Measurements from ENCODE around the gene OST4. TPM values are rescaled to one million over a fixed set of nuclear protein-coding genes. Genes with fewer than 3 reads are reported as not detected.
"Not testable (repeated sequence)": the region's sequence is repeated elsewhere in the genome, so short reads cannot be mapped to it uniquely, and the experiment has no call there.

The OST4 gene
- total RNA-seq (ENCODE audit: low replicate concordance) = 84.6 and 256 TPM in 2 replicates

DNA sequence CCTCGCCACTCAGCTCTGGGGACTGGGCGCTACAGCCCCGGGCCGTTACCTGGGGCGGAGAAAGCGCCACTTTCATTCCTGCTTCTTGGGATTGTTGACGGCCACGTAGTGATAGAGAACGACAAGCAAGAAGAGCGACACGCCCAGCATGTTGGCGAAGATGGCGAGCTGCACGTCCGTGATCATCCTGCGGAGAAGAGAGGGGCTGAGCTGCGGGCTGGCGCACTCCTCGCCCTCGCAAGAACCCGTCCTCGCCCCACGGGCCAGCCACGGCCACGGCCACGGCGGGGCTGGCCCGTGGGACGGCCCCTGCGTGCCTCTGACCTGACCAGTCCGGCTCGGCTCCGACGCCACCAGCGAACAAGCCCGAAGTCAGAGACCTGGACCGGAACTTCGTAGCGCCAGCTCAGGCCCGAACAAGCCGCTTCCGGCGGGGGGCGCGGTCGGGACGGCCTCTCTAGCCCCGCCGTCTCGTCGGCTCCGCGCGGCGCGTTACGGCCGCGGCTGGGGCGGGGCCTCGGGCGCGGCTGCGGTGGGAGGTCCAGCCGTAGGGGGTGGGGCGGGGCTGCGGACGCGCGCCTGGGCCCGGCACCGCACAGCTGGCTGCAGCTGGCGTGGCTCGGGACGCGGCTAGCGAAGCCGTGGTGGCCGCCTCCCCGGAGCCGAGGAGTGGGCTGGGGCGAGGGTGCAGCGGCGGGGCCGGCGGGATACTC is at the start of gene OST4:
OST4 (minus strand) TSS at position 378 of the 713 bp plus-strand sequence.
- Histone ChIP-seq H3K9me3 (ENCODE audit: low read depth) (no peaks in the 10 kb centered on the region), H3K4me2 (peak within 1 kb of the TSS; percentile 89), H3K4me1 (peaks cover 11% of the 10 kb centered on the region), H3K36me3 (no peaks in the 10 kb centered on the region), H3K27ac (no peak within 1 kb of the TSS), H3F3A (ENCODE audit: low read depth) (peaks cover 28% of the 10 kb centered on the region), H3K4me3 (peak within 1 kb of the TSS; percentile 62), H4K20me1 (ENCODE audit: low read depth) (peaks cover 6% of the 10 kb centered on the region), H3K79me2 (ENCODE audit: low read depth) (peaks cover 20% of the 10 kb centered on the region), H3K27me3 (no peaks in the 10 kb centered on the region), H2AFZ (replicated peaks) (peak within 1 kb of the TSS; percentile 38), H3K9ac (peak within 1 kb of the TSS; percentile 72)
- Mint-ChIP-seq H3K27me3 (ENCODE audit: insufficient read depth, low read depth) (peaks cover 2% of the 10 kb centered on the region), H3K4me3 (peak within 1 kb of the TSS; percentile 98), H3K4me1 (peaks cover 49% of the 10 kb centered on the region), H3K27ac (peak within 1 kb of the TSS; percentile 98), H3K36me3 (peaks cover 27% of the 10 kb centered on the region), H3K9me3 (no peaks in the 10 kb centered on the region)
- DNase-seq (ENCODE audit: low spot score) = peak; percentile 98
- TF ChIP-seq, protein P1, sequence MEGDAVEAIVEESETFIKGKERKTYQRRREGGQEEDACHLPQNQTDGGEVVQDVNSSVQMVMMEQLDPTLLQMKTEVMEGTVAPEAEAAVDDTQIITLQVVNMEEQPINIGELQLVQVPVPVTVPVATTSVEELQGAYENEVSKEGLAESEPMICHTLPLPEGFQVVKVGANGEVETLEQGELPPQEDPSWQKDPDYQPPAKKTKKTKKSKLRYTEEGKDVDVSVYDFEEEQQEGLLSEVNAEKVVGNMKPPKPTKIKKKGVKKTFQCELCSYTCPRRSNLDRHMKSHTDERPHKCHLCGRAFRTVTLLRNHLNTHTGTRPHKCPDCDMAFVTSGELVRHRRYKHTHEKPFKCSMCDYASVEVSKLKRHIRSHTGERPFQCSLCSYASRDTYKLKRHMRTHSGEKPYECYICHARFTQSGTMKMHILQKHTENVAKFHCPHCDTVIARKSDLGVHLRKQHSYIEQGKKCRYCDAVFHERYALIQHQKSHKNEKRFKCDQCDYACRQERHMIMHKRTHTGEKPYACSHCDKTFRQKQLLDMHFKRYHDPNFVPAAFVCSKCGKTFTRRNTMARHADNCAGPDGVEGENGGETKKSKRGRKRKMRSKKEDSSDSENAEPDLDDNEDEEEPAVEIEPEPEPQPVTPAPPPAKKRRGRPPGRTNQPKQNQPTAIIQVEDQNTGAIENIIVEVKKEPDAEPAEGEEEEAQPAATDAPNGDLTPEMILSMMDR (IDR thresholded peaks at IDR 0.05) = no peak
- no peak for TF ChIP-seq EZH2 (IDR thresholded peaks at IDR 0.05)
- TF ChIP-seq EZH2phosphoT487 (IDR thresholded peaks at IDR 0.05) = no peak

DNA sequence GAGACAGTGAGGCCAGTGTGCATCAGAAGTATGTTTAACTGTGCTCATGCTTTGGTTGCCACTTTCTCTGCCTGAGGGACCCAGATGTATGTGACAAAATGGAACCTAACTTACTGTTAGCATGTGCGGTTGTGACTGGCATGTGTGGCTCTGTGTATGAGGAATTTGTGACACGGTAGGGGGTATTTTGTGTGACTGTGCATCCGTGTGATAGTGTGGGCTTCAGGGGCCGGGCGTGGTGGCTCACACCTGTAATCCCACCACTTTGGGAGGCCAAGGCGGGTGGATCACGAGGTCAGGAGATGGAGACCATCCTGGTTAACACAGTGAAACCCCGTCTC is 47.8 kb upstream of the OST4 start:
- peak overlapping the region; percentile 84 for H3K4me3 Mint-ChIP-seq
- H2AFZ ChIP-seq (replicated peaks); H3K9ac ChIP-seq; H3K9me3 Mint-ChIP-seq; DNase-seq (ENCODE audit: low spot score); H3K36me3 Mint-ChIP-seq; H4K20me1 ChIP-seq (ENCODE audit: low read depth); H3K9me3 ChIP-seq (ENCODE audit: low read depth); H3K27ac ChIP-seq; H3K36me3 ChIP-seq; H3K27ac Mint-ChIP-seq; H3K79me2 ChIP-seq (ENCODE audit: low read depth): not testable (repeated sequence)
- H3K4me1 Mint-ChIP-seq = peaks cover 21% of the 10 kb centered on the region
- H3K27me3 ChIP-seq = peaks cover 81% of the 10 kb centered on the region
- H3K4me1 ChIP-seq = peaks cover 15% of the 10 kb centered on the region
- peaks cover 25% of the 10 kb centered on the region for H3F3A ChIP-seq (ENCODE audit: low read depth)
- H3K4me3 ChIP-seq = peak overlapping the region; percentile 58
- H3K27me3 Mint-ChIP-seq (ENCODE audit: insufficient read depth, low read depth) = peaks cover 49% of the 10 kb centered on the region
- H3K4me2 ChIP-seq = peak overlapping the region; percentile 92

GRCh38 chr2:27118525-27119329 is 47.3 kb upstream of the OST4 start, which contains the start of gene CGREF1:
Gene CGREF1, minus strand, starts transcription at chr2:27119128. Its CDS starts 14,762 bp downstream, at chr2:27104366.
- H3K27me3 Mint-ChIP-seq (ENCODE audit: insufficient read depth, low read depth) = peaks cover 47% of the 10 kb centered on the region
- no peak within 1 kb of the TSS for H3K27ac Mint-ChIP-seq
- H3K27me3 ChIP-seq = peaks cover 75% of the 10 kb centered on the region

More at GRCh38 chr2:27118525-27119329, 47.3 kb upstream of the OST4 start, which contains the start of gene CGREF1:
- Mint-ChIP-seq H3K9me3 (peaks cover 6% of the 10 kb centered on the region), H3K4me1 (peaks cover 21% of the 10 kb centered on the region), H3K4me3 (peak within 1 kb of the TSS; percentile 84), H3K36me3 (no peaks in the 10 kb centered on the region)
- H2AFZ ChIP-seq (replicated peaks) = peak within 1 kb of the TSS; percentile 91
- H3F3A ChIP-seq (ENCODE audit: low read depth) = peaks cover 23% of the 10 kb centered on the region
- no peak within 1 kb of the TSS for H3K9ac ChIP-seq
- no peaks in the 10 kb centered on the region for H3K79me2 ChIP-seq (ENCODE audit: low read depth)
- no peaks in the 10 kb centered on the region for H4K20me1 ChIP-seq (ENCODE audit: low read depth)
- H3K27ac ChIP-seq = no peak within 1 kb of the TSS
- peak; percentile 65 for TF ChIP-seq EZH2 (IDR thresholded peaks at IDR 0.05)
- TF ChIP-seq, protein P1 (IDR thresholded peaks at IDR 0.05) = no peak
- no peak for TF ChIP-seq EZH2phosphoT487 (IDR thresholded peaks at IDR 0.05)
- H3K4me2 ChIP-seq = peak within 1 kb of the TSS; percentile 92
- peak; percentile 62 for DNase-seq (ENCODE audit: low spot score)
- H3K4me1 ChIP-seq = peaks cover 15% of the 10 kb centered on the region
- peak within 1 kb of the TSS; percentile 58 for H3K4me3 ChIP-seq
- no peaks in the 10 kb centered on the region for H3K36me3 ChIP-seq
- H3K9me3 ChIP-seq (ENCODE audit: low read depth) = no peaks in the 10 kb centered on the region
